ENCODE results near the gene C3orf33.
A peak's percentile ranks its signal among the peaks of the same experiment; 100 is the strongest.

C3orf33 gene

GRCh38 chr3:155739154-155739553 lies 66.9 kb downstream of the C3orf33 start:
- DNase-seq: no peak

- DNase-seq: no peak
These were observed 67.5 kb downstream of the C3orf33 start for GRCh38 chr3:155738580-155739076.

GRCh38 chr3:155737844-155738460 lies 68.1 kb downstream of the C3orf33 start:
- DNase-seq: peak; percentile 51

- no peak for DNase-seq
These were observed 69.7 kb downstream of the C3orf33 start for GRCh38 chr3:155736381-155736780.

GRCh38 chr3:155730843-155731242 lies 75.2 kb downstream of the C3orf33 start:
- no peak for DNase-seq

GRCh38 chr3:155727836-155728235 lies 78.2 kb downstream of the C3orf33 start:
- DNase-seq: no peak

- DNase-seq: no peak
These were observed 91.8 kb downstream of the C3orf33 start for GRCh38 chr3:155714295-155714718.
